G401.6 (cell line): ENCODE results near the gene GLRA1.
"Not testable (repeated sequence)": the region's sequence is repeated elsewhere in the genome, so short reads cannot be mapped to it uniquely, and the experiment has no call there.

Experiments used
- FAIRE-seq: peaks from 2 replicates; lab custom pipeline; 2012; peaks lifted over from hg19 to GRCh38; lab: Jason Lieb, UNC

The GLRA1 gene

DNA sequence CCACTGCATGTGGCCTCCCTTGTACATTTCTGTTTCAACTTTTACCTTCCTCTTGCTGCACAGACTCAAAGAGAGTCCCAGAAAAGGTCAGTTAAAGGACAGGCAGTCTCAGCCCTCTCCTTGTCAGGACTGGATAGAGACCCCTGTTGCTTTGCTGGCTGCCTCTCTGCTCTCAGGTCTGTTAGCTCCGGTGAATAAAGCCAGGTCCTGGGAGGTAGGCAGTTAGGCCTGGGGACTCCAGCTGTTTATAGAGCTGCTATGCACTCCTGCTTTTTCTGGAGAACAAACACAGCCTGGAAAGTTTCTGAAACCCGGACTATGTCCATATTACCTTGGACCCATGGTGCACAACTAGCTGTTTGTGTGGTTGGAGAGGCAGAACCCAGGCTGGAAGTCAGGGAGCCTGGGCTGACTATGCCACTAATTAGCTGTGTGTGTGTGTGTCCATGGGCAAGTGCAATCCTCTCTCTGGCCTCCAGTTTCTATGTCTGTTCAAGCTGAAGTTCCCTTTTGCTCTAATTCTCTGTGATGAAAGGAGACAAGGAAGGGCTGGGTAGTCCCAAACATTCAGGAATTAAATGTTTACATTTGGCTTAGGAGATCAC, 42.9 kb downstream of the GLRA1 start:
- no peak for FAIRE-seq

DNA sequence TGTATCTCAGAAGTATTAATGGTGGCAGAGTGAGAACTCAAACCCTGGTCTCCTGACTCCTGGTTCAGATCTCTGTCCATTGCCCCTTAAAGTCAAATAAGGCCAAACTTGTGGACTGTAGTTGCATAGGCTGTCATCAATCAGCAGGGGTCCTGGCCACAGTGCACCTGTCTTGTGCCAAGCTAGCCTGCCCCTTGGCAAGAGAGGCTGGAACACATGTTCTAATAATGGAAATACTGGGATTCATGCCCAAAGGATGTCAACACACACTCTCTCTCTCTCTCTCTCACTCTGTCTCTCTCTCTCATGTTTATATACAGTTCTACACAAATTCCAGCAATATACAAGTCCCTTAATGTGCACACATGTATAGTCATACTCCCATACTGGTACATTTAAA, 44.3 kb downstream of the GLRA1 start:
- no peak for FAIRE-seq

DNA sequence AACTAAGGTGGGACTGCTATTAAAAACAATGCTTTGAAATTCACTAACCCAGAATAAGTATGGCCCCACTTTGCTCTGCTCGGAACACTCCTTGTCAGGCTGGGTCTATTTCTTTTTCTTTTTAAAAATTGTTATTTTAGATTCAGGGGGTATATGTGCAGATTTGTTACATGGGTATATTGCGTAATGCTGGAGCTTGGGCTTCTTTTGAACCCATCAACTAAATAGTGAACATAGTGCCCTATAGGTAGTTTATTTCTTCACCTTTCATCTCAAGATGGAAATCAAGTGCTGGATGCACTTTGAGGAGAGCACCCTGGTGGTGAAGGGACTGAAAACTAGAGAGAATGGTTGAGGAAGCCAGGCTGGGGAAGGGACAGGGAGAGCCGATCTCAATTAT, 51.0 kb downstream of the GLRA1 start:
- no peak for FAIRE-seq

GRCh38 chr5:151872701-151873100, 52.0 kb downstream of the GLRA1 start:
- FAIRE-seq, result no peak

DNA sequence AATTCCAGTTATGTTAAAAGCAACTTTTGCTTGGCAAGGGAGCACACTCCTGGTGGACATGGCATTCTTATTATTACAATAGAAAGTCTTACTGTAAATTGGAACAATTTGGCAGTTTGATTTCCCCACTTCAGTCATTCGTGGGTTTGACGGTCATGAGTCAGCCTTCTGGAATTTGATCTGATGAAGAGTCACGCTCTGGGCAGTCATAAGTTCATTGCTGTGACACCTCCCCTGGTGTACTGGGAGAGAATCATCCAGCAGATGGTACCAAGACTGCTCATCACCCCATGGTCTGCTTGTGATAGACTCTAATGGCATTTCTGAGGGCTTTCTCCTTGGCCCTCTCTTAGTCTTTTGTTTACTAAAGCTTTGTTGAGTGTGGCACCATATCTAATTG, 53.8 kb downstream of the GLRA1 start:
- FAIRE-seq, result no peak

GRCh38 chr5:151870271-151870670, 54.4 kb downstream of the GLRA1 start:
- no peak for FAIRE-seq

- peak; percentile 63 for FAIRE-seq
Observed at GRCh38 chr5:151869843-151870242, 54.8 kb downstream of the GLRA1 start.

DNA sequence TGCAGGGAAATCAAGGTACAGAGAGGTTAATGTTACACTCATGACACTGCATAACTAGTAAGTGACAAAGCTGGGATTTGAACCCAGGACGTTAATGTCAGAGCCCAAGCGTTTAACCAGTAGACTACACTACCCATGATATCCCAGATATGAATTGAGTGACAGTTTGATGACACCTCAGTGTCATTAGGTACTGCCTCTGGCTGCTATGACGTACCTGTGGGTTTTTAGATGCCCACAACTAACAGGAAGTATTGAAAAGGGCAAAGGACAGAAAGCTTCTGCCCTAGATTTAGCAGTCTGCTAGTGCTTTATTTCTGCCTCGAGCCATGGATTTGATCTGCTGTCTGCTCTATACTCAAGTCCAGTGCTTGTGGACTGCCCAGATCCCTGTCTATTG, 56.2 kb downstream of the GLRA1 start:
- FAIRE-seq, result no peak

DNA sequence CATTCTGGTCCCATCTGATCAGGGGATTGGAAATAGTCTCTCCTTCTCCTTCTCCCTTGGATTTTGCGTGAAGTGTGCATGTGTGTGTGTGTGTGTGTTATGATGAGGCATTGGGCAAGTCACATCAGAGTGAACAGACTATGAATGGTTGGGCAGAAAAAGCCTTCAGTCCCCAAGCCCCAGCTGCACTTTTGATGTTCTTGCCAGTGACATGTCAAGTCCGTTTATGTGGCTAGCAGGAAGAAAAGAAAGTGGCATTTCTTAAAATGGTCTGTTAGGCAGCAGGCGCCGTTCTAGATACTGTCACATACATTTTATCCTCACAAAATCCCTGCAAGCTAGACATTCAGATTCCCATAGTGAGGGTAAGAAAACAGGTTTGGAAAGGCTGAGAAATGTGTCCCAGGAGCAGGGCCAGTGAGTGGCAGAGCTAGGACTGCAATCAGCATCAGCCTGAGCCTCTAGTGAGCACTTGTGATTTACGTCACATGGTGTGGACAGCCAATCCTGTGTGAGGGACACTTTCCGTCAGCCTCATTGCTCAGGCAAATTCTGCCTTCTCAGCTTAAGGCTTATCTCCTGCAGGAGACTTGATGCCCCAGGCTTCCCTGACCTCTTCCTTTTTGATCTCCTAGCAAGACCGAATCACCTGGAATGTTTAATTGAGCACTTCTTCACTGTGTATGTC, 60.4 kb downstream of the GLRA1 start:
- FAIRE-seq, result no peak

DNA sequence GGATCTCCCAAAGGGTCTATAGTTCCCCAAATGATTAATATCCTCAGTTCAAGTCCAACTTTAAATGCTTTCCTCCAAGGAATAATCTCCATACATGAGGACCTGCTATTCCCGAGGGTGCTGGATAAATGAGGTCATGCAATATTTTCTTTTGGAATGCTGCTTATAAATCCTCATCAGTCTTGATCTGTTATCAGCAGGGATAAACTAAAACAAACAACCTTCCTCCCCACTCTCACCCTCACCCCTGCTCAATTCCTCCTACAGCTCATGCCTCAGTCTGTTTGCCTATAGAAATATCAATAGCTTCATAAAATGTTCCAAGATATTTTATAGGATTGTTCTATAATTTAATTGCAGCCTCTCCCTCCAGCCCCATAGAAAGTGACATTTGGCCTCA, 61.1 kb downstream of the GLRA1 start:
- no peak for FAIRE-seq

GRCh38 chr5:151862811-151863472, 61.7 kb downstream of the GLRA1 start:
- no peak for FAIRE-seq

- not testable (repeated sequence) for FAIRE-seq
Observed at GRCh38 chr5:151860867-151861266, 63.8 kb downstream of the GLRA1 start.

GRCh38 chr5:151856861-151857260, 67.8 kb downstream of the GLRA1 start:
- no peak for FAIRE-seq

DNA sequence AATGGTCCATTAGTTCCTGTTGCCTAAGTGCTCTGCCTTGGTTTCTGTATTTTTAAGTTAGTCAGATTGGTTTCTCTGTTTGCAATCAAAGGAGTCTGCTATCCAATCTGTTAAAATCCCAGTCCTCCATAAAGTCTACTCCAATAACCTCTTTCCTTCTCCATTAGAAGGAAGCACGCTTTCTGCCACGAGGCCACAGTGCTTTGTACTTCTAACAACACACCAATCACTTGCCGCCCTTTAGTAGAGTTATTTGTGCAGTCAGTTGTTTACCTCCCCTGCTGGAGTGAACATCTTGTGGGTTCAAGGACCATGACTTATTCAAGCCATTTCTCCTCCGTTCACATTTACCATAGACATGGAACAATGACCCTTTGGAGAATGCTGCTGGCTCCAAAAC, 69.0 kb downstream of the GLRA1 start:
- FAIRE-seq, result no peak

GRCh38 chr5:151847871-151848270, 76.8 kb downstream of the GLRA1 start:
- no peak for FAIRE-seq

GRCh38 chr5:151846765-151847164, 77.9 kb downstream of the GLRA1 start:
- FAIRE-seq, result no peak

DNA sequence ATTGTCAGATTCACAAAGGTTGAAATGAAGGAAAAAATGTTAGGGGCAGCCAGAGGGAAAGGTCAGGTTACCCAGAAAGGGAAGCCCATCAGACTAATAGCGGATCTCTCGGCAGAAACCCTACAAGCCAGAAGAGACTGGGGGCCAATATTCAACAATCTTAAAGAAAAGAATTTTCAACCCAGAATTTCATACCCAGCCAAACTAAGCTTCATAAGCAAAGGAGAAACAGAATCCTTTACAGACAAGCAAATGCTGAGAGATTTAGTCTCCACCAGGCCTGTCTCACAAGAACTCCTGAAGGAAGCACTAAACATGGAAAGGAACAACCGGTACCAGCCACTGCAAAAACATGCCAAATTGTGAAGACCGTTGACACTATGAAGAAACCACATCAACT, 91.8 kb downstream of the GLRA1 start:
- not testable (repeated sequence) for FAIRE-seq

DNA sequence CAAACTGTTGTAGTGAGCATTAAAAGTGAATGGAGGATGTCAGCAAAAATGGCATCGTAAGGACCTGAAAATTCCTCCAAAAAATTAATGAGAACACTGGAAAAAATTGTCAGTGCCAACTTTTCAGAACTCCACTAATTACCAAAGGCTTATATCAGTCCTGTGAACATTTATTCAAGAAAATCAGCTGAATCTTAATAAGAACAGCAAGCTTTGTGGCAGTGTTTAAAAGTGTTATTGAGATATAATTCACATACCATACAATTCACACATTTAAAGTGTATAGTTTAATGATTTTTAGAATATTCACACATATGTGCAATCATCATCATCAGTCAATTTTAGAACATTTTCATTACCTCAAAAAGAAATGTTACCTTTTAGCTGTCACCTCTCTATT, 95.3 kb downstream of the GLRA1 start:
- no peak for FAIRE-seq

GRCh38 chr5:151825445-151825844, 99.2 kb downstream of the GLRA1 start:
- peak; percentile 76 for FAIRE-seq

GRCh38 chr5:151822141-151822540, 102.5 kb downstream of the GLRA1 start:
- no peak for FAIRE-seq

DNA sequence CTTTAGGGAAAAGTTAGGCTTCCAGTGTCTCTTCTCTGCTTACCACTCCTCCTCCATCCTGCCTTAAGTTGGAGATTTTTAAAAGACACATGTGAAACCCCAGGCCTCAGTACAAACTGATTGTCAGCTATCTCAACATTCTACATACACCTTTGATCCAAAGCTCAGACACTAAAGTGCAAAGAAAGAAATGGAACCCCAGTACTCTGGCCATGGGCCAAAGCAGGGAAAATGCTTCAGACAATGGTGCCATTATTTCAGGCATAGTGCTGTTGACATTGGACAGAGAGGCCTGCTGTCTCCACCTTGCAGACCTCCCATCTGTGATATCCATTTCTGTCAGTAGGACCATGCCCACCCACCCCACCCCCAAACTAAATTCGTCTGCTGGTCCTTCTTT, 103.7 kb downstream of the GLRA1 start:
- FAIRE-seq, result no peak

DNA sequence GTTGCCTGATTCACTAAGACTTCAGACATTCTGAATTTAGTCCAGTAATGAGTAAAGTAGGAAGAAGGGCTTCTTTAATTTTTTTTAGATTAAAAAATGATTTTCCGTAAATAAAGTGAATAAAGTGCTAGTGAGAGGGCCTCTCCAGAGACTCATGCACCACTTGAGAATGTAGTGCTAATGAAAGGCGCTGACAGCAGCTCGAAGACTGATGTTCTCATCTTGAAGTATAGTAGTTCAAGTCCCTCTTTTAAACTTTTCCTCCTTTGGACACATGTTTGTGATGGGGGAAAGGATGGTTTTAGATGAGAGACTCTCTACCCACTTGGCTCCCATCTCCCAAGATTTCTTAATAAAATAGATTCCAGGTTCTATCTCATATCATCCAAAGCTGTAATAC, 104.4 kb downstream of the GLRA1 start:
- FAIRE-seq, result no peak

- FAIRE-seq, result no peak
Observed at GRCh38 chr5:151819830-151820229, 104.8 kb downstream of the GLRA1 start.

GRCh38 chr5:151815051-151815450, 109.6 kb downstream of the GLRA1 start:
- no peak for FAIRE-seq
